Suprapubic skin (tissue), 4 donors: ENCODE measurements around the gene RPL7A. TPM values are rescaled to one million over a fixed set of nuclear protein-coding genes. Genes with fewer than 3 reads are reported as not detected.

ENCODE experiments used
- DNase-seq, 2 donors: peaks; one replicate each; pipeline ENCODE4 v3.0.0-alpha.2; 2019; ENCODE audit warnings: low spot score in 2 of 2
- H3K27ac ChIP-seq: fragments of 200-600 bp; sonication (generic); one replicate; pipeline ENCODE4 v1.5.1; 2019
- H3K27me3 ChIP-seq: fragments of 200-600 bp; sonication (generic); one replicate; pipeline ENCODE4 v1.5.1; 2019
- H3K36me3 ChIP-seq: fragments of 200-600 bp; sonication (generic); one replicate; pipeline ENCODE4 v1.5.1; 2019
- H3K4me1 ChIP-seq: fragments of 200-600 bp; sonication (generic); one replicate; pipeline ENCODE4 v1.5.1; 2019
- H3K4me3 ChIP-seq: fragments of 200-600 bp; sonication (generic); one replicate; pipeline ENCODE4 v1.5.1; 2019; ENCODE audit warnings: mild to moderate bottlenecking
- H3K9me3 ChIP-seq: fragments of 200-600 bp; sonication (generic); one replicate; pipeline ENCODE4 v1.5.1; 2019
- CTCF ChIP-seq, 2 donors: fragments of 200-600 bp in 1 of 2; fragments of 450-650 bp in 1 of 2; sonication (generic) in 1 of 2; IDR thresholded peaks; one replicate each; pipeline ENCODE4 v1.5.1; 2016 to 2019; ENCODE audit warnings: antibody characterized with exemption in 2 of 2, mild to moderate bottlenecking in 1 of 2, moderate library complexity in 1 of 2
- EP300 ChIP-seq: sonication (generic); formaldehyde crosslinking; IDR thresholded peaks from one replicate; pipeline ENCODE4 v1.6.1; 2017; ENCODE audit warnings: antibody characterized with exemption
- POLR2A ChIP-seq, 2 donors: fragments of 450-650 bp; IDR thresholded peaks; one replicate each; pipeline ENCODE4 v1.6.1; 2017; ENCODE audit warnings: antibody characterized with exemption in 2 of 2, mild to moderate bottlenecking in 2 of 2, moderate library complexity in 2 of 2
- POLR2AphosphoS5 ChIP-seq, 3 donors: sonication (generic); formaldehyde crosslinking; IDR thresholded peaks; one replicate each; pipeline ENCODE4 v1.6.1; 2017; ENCODE audit warnings: antibody characterized with exemption in 3 of 3
- WGBS: methylation state at CpG from one replicate; pipeline ENCODE4 v1.1.5; 2018; 5-methylcytosine and 5-hydroxymethylcytosine counted together
- total RNA-seq, 4 donors: library from RNA; depleted of rRNA; stranded (reverse); fragments of >200 nt; gene quantifications; one replicate each; pipeline ENCODE4 v1.1.0, GENCODE V29; 2016

RPL7A gene
- total RNA-seq, 4 donors from 2014 or later, result 1,468 to 3,048 (median 2,531) TPM

DNA sequence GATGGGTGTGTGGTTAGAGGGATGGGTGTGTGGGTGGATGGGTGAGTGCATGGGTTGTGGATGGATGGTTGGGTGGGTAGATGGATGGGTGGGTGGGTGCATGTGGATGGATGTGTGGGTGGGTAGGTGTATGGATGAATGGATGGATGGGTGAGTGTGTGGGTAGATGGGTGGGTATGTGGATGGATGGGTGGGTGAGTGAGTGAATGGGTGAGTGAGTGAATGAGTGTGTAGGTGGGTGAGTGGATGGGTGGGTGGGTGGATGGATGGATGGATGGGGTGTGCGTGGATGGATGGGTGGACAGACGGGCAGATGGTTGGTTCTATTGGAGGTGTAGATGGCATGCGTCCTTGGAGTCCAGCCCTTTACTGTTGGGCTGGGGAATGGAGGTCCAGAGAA lies 45.4 kb downstream of the RPL7A start:
- DNase-seq, result no peak
- Histone ChIP-seq H3K4me3 (no peak overlapping the region), H3K27ac (no peak overlapping the region), H3K9me3 (no peaks in the 10 kb centered on the region), H3K27me3 (peaks cover 21% of the 10 kb centered on the region), H3K36me3 (no peaks in the 10 kb centered on the region), H3K4me1 (no peaks in the 10 kb centered on the region)
- TF ChIP-seq EP300, result no peak
- no peak for TF ChIP-seq CTCF (IDR thresholded peaks at IDR 0.05)
- no peak for TF ChIP-seq POLR2AphosphoS5 (IDR thresholded peaks at IDR 0.05)
- no peak for TF ChIP-seq POLR2A (IDR thresholded peaks at IDR 0.05)
- 87% methylated on average over 3 of the region's 3 CpGs for WGBS

- no peaks in the 10 kb centered on the region for H3K36me3 ChIP-seq
- H3K27ac ChIP-seq, result no peak overlapping the region
- peaks cover 21% of the 10 kb centered on the region for H3K27me3 ChIP-seq
- H3K4me1 ChIP-seq, result no peaks in the 10 kb centered on the region
- WGBS, result 38% methylated on average over 4 of the region's 8 CpGs
- no peak for DNase-seq
- no peaks in the 10 kb centered on the region for H3K9me3 ChIP-seq
- no peak overlapping the region for H3K4me3 ChIP-seq
- TF ChIP-seq CTCF (IDR thresholded peaks at IDR 0.05) (no peak), POLR2AphosphoS5 (IDR thresholded peaks at IDR 0.05) (no peak), POLR2A (IDR thresholded peaks at IDR 0.05) (no peak), EP300 (no peak)
Observed at GRCh38 chr9:133394687-133395271, 46.8 kb downstream of the RPL7A start.

DNA sequence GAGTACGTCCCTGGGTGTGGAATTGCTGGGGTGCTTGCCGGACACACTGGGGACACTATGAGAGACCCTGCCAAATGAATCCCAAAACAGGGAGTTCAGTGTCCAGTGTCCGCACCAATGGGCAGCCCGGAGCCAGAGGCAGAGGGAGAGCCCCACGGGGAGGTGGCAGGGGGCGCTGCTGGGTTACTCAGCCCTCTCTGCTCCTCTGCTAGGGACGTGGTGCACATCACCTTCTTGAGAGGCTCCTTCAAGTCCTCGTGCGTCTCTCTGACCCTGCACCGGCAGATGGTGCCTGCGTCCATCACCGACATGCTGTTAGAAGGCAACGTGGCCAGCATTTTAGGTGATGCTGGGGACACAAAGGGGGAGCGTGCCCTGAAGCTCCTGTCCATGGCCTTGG lies 48.9 kb downstream of the RPL7A start:
- H3K4me3 ChIP-seq, result no peak overlapping the region
- no peaks in the 10 kb centered on the region for H3K36me3 ChIP-seq
- WGBS, result 43% methylated on average over 9 of the region's 14 CpGs
- TF ChIP-seq POLR2A (IDR thresholded peaks at IDR 0.05) (no peak), POLR2AphosphoS5 (IDR thresholded peaks at IDR 0.05) (no peak), EP300 (no peak), CTCF (IDR thresholded peaks at IDR 0.05) (no peak)
- no peak for DNase-seq
- H3K9me3 ChIP-seq, result no peaks in the 10 kb centered on the region
- no peak overlapping the region for H3K27ac ChIP-seq
- peaks cover 21% of the 10 kb centered on the region for H3K27me3 ChIP-seq
- H3K4me1 ChIP-seq, result no peaks in the 10 kb centered on the region

- Histone ChIP-seq H3K4me3 (no peak overlapping the region), H3K27ac (no peak overlapping the region), H3K36me3 (no peaks in the 10 kb centered on the region), H3K9me3 (no peaks in the 10 kb centered on the region), H3K27me3 (peaks cover 21% of the 10 kb centered on the region), H3K4me1 (no peaks in the 10 kb centered on the region)
- TF ChIP-seq CTCF (IDR thresholded peaks at IDR 0.05), result no peak
- no peak for TF ChIP-seq POLR2A (IDR thresholded peaks at IDR 0.05)
- TF ChIP-seq POLR2AphosphoS5 (IDR thresholded peaks at IDR 0.05), result no peak
- TF ChIP-seq EP300, result no peak
- WGBS, result 76% methylated on average over 6 of the region's 6 CpGs
- DNase-seq, result no peak
Observed at GRCh38 chr9:133397370-133397769, 49.4 kb downstream of the RPL7A start.

DNA sequence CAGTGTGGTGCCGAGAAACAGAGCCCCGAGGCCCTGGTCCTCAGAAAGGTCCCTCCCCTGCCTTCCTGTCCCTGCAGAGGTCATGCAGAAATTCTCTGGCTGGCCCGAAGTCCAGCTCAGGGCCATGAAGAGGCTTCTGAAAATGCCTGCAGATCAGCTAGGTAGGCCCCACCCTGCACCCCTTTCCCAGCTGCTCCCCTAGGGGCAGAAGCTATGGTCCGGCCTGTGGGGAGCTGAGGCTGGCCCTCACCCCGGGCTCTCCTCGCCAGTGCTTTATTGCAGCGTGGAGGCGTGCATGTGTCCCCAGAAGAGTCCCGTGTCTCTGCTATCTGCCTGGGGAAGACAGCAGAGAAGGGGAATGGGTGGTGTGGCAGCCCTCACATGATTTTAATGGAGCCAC lies 49.9 kb downstream of the RPL7A start:
- Histone ChIP-seq H3K4me1 (no peaks in the 10 kb centered on the region), H3K4me3 (no peak overlapping the region), H3K27ac (no peak overlapping the region), H3K27me3 (peaks cover 21% of the 10 kb centered on the region), H3K36me3 (no peaks in the 10 kb centered on the region), H3K9me3 (no peaks in the 10 kb centered on the region)
- 83% methylated on average over 1 of the region's 9 CpGs for WGBS
- TF ChIP-seq POLR2AphosphoS5 (IDR thresholded peaks at IDR 0.05) (no peak), CTCF (IDR thresholded peaks at IDR 0.05) (no peak), POLR2A (IDR thresholded peaks at IDR 0.05) (no peak), EP300 (no peak)
- no peak for DNase-seq
